KOPT-K1 (cell line): Measurements from ENCODE around the gene JAZF1.

Experiments
- H3K27ac ChIP-seq: fragments of 200-600 bp; sonication (generic); 2 replicates; pipeline ENCODE4 v1.5.1; 2016; ENCODE audit warnings: antibody characterized with exemption, mild to moderate bottlenecking, low read depth, low read length; ENCODE audit not compliant: poor library complexity, severe bottlenecking
- H3K36me3 ChIP-seq: fragments of 200-600 bp; sonication (generic); 2 replicates; pipeline ENCODE4 v1.5.1; 2017; ENCODE audit warnings: antibody characterized with exemption, mild to moderate bottlenecking, low read length, moderate library complexity; ENCODE audit not compliant: insufficient read depth
- H3K9me3 ChIP-seq: fragments of 200-600 bp; sonication (generic); 2 replicates; pipeline ENCODE4 v1.5.1; 2017; ENCODE audit warnings: antibody characterized with exemption, low read length, mild to moderate bottlenecking; ENCODE audit not compliant: insufficient read depth, poor library complexity, severe bottlenecking

Gene JAZF1

DNA sequence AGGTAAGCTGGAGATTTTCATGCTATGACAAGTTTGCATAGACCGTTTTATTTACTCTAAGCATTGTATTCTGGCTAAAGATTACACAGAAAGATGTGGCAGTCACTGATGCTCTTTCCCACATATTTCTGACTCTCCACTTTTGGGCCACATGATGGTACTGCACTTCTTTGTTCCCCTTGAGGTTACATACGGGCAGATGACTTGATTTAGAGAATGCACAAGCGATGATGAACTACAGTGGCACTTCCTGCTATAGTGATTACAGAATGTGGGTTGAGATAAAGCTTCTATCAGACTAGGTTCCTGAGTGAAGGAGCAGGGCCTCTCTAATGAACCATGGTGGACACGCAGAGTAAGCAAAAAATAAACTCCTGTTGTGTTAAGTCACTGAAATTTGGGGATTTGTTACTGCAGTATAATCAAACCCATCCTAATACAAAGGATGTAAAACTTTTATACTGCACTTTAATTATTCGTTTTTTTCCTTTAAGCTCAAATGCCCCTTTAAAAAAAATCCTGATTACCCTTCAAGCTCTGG lies 262.8 kb downstream of the JAZF1 start:
- Histone ChIP-seq H3K9me3 (no peaks in the 10 kb centered on the region), H3K36me3 (no peaks in the 10 kb centered on the region), H3K27ac (no peak overlapping the region)

DNA sequence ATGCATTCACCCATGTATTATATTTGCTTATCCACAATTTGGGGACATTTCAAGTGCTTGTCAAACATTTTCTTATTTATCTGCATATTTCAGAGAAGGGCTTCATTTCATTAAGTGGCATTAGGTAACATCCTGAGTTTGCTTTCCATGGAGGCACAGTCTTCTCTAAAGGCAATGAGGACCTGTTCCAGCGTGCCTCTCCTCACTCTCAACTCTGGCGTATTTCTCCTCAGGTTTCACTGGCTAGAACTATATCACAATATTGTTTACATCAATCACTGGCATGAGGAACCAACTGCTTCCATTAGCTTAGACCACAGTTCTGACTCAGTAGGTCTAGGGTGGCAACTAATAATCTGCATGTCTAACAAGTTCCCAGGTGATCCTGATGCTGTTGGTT lies 263.5 kb downstream of the JAZF1 start:
- H3K9me3 ChIP-seq = no peaks in the 10 kb centered on the region
- H3K27ac ChIP-seq = no peak overlapping the region
- no peaks in the 10 kb centered on the region for H3K36me3 ChIP-seq

DNA sequence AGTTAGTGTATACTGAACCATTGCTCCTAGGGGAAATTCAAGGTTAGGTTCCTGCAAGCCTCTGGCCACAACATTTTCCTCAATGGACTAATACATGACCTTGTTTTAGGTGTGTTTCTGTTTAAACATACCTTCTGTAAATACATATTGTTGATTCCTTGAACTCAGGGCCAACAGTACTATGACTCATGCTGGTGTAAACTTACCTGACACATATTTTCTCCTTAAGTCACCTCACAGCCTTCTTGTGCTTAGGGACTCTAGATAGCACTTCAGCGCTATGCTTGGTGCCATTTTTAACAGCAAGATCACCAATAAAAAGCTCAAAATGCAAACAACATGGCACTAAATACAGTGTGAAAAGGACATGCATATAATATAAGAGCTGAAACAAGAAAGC lies 264.2 kb downstream of the JAZF1 start:
- Histone ChIP-seq H3K9me3 (no peaks in the 10 kb centered on the region), H3K36me3 (no peaks in the 10 kb centered on the region), H3K27ac (no peak overlapping the region)

DNA sequence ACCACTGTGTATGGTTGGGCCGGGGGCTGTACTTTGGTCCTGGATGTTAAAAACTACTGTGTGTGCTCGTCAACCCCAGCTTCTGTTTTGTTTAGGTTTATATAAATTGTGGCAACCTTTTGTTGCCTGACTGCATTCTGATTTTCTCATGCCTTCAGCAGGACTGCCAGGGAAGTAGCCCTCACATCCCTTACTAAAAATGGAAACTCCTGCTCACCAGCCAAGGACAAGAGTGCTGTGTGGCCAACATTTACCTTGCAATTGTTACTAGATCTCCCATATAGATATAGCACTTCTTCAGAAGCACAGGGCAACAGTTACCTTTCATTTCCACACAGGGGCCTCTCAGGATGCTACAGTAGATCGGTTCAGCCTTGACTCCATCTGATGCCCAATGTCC lies 266.2 kb downstream of the JAZF1 start:
- no peak overlapping the region for H3K27ac ChIP-seq
- H3K36me3 ChIP-seq = no peaks in the 10 kb centered on the region
- no peaks in the 10 kb centered on the region for H3K9me3 ChIP-seq

DNA sequence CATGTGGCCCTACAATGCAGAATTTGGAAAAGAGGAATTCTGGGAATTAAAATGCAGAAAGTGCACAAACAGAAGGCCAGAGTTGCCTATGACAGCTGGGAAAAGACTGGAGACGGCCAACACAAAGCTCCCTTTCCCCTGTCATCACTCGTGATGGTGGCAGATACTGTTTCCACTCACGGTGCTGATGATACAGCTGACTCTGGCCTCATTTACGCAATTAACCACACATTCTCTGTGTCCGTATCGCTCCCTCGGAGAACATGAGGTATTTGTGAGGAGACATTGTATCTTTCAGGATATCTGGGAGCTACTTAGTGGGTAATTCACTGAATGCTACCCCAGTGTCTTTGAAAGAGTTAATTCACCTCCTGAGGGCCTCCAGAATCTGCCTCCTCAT lies 267.8 kb downstream of the JAZF1 start:
- Histone ChIP-seq H3K36me3 (no peaks in the 10 kb centered on the region), H3K27ac (no peak overlapping the region), H3K9me3 (no peaks in the 10 kb centered on the region)

DNA sequence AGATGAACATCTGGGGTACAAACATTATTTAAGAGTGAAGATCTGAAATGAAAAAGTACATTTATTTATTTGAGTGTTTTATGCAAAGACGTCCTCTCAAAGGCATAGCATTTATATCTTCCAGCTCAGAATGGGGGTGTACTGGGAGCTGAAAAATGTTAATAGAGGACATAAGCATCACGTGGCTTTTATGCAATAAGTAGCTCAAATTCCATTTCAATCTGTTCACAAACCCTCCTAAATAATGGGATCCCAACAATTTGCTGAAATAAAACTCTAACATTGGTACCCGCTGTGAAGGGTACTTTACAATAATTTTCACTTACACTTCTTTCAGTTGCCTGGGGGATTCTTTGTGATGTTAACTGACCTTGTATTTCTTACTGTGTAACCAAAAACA lies 268.7 kb downstream of the JAZF1 start:
- no peaks in the 10 kb centered on the region for H3K9me3 ChIP-seq
- H3K36me3 ChIP-seq = no peaks in the 10 kb centered on the region
- H3K27ac ChIP-seq = no peak overlapping the region

DNA sequence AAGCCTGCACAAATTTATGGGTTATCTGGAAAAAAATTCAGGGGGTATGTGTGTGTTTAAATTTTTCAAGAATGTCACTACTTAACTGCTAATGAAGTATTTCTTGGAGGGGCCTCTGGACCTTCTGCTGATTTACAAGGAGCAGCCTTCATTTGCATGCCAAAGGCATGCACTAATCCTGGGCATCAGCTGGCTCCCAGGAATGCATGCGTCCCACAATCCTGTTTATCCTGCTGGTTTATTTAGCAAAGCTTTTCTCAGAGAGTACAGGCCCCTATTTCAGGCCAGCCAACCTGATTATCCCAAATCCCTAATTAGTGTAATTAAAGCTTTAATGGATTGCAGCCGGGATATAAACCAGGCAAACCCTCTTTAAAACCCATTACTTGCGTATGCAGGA lies 270.3 kb downstream of the JAZF1 start:
- Histone ChIP-seq H3K9me3 (no peaks in the 10 kb centered on the region), H3K27ac (no peak overlapping the region), H3K36me3 (no peaks in the 10 kb centered on the region)

DNA sequence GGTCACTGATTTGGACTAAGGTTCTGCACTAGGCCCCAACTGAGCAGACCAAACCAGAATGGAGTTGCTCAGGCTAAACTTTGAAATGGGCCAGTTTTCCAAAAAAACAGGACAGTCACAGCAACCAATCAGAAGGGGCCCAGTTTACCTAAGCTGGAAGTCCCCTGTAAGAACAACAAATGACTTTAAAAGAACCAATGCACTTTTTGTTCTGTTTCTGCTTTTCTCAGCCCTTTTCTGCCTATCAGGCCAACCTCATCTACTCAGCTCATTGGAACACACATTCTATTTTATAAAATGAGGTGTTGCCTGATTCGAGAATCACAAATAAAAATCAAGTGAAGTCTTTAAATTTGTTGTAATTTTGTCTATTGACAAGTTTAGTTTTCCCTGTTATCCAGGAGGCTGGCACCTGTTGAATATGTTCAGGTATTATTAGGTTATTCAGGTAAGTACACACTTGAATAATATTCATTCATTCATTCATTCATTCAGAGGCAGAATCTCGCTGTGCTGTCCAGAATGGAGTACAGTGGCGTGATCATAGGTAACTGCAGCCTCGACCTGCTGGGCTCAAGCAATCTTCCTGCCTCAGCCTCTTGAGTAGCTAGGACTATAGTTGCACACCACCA lies 271.9 kb downstream of the JAZF1 start:
- Histone ChIP-seq H3K27ac (no peak overlapping the region), H3K9me3 (no peaks in the 10 kb centered on the region), H3K36me3 (no peaks in the 10 kb centered on the region)

DNA sequence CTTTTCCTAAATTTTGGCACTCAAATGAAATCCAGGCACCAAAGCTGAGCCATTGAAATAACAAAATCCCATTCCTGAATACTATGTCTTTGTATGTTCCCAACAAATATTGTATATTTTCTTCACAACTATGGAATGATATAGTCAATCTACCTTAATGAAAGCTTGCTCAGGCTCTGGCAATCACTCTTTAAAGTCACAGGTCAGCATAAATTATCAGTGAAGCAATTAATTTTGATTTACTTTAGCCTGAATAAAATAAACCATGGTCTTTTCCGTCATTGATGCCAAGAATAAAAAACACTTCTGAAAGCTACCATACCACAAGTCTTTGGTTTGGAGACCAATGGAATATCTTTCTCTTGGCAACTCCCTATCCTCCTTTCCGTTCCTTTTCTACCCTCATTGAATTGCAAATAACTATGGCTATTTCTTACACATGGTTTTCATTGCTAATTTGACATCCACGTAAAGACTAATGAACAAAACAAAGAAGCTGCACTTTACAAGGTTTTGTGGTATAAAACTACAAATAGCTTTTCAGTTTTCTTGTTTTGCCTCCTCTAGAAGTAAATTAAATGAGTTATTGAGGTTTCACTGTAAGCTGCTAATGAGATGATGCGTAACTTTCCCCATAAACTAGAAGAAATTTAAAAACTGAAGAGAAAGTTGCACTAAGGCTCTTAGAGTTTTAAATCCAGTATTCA lies 274.1 kb downstream of the JAZF1 start:
- H3K36me3 ChIP-seq = no peaks in the 10 kb centered on the region
- H3K9me3 ChIP-seq = no peaks in the 10 kb centered on the region
- no peak overlapping the region for H3K27ac ChIP-seq

DNA sequence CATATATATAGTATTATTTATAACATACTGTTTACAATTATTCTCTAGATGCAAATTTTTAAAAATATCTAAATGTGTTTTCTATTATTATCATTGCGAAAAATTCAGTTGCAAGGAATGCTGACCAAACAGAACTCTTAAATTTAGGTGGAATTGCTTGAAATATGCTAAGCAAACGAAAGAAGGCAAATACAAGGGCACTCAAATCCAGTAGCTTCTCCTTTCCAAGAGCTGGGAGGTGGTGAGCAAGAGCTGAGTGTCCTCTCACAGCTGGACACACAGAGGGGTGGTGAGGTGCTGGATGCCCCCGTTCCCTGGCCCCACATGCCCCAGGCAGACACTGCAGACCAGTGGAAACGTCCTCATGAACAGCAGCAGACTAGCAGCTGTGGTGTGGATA lies 274.6 kb downstream of the JAZF1 start:
- Histone ChIP-seq H3K36me3 (no peaks in the 10 kb centered on the region), H3K9me3 (no peaks in the 10 kb centered on the region), H3K27ac (no peak overlapping the region)

DNA sequence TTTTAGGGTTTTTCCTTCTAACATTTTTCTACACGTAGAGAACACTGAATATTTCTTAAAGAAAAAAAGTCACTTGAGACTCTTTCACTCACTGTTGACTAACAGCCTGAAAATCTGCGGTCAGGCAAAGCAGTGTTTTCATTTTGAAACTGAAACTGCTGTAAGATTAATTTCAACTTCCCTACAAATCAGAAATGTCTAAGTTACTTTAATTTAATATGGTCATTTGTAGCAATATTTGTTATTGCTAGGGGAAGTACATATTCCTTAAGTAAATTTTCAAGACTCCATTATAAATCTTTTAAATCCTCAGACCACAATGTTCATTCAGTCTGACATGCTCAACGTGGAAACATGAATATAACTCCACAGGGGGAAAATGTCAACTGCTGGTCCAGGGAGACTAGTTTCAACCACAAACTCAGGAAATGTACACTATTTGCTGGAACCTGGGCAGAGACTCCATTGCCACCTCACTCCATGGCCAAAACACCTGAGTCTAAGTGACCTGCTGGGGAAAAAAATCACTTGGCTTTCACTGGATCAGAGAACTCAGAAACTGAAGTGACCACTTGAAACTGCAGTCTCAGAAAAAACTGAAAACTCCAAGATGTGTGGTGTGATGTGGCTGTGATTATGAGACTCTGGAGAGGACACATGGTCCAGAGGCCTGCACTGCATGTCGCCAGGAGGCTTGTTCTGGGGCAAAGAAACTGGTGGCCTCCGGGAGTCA lies 279.4 kb downstream of the JAZF1 start:
- H3K36me3 ChIP-seq = no peaks in the 10 kb centered on the region
- H3K27ac ChIP-seq = peak overlapping the region; percentile 57
- no peaks in the 10 kb centered on the region for H3K9me3 ChIP-seq

DNA sequence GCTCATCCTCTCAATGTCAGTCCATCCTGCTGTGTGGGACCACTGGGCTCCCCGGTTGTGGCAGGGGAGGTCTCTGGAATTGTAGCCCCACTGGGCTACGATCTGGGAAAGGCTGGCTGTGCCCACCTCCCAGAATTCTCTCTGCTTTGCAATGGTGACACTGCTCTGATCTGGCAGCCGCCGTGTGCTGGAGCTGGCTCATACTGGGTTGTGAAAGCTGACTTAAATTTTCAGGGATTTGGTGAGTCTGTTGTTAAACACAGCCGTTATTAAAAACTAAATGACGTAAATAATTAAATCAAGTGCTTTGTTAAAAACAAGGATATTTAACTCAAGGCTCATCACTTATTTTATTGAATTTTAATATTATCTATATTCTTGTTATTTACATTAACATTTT lies 280.6 kb downstream of the JAZF1 start:
- no peaks in the 10 kb centered on the region for H3K36me3 ChIP-seq
- no peaks in the 10 kb centered on the region for H3K9me3 ChIP-seq
- H3K27ac ChIP-seq = no peak overlapping the region

DNA sequence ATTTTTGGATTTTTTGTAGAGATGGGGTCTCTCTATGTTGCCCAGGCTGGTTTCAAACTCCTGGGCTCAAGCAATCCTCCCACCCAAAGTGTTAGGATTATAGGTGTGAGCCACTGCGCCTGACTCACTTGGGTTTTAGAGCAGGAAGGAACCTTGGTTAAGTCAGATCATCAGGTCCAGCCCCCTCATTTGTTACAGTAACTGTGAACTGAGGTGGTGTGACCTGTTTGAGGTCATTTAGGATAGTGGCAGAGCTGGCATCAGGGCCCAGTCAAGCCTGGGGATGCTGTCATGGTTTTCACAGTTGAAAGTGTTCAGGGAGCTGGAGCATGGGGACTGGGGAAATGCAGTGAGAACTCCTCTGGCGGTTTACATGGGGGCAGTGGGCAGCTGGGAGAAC lies 281.0 kb downstream of the JAZF1 start:
- no peak overlapping the region for H3K27ac ChIP-seq
- H3K36me3 ChIP-seq = no peaks in the 10 kb centered on the region
- no peaks in the 10 kb centered on the region for H3K9me3 ChIP-seq

DNA sequence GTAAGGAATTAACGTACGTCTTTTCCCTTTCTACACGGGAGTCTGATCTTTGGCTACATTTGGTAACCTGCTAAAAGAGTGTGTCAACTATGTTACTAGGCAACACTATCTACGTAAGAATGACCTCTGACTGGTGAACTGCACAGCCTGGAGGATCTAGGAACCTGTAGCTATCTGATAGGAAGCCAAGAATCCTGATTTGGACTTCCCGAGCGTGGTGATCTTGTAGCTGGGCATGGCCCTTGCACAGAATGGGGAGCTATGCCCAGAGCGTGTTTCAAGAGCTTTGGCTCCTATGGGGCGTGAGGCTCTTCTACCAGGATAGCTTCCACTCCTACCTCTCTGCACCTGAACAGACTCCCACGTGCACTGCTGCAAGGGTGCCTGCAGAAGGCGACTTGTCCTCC lies 283.2 kb downstream of the JAZF1 start:
- H3K36me3 ChIP-seq = no peaks in the 10 kb centered on the region
- H3K9me3 ChIP-seq = no peaks in the 10 kb centered on the region
- H3K27ac ChIP-seq = no peak overlapping the region

DNA sequence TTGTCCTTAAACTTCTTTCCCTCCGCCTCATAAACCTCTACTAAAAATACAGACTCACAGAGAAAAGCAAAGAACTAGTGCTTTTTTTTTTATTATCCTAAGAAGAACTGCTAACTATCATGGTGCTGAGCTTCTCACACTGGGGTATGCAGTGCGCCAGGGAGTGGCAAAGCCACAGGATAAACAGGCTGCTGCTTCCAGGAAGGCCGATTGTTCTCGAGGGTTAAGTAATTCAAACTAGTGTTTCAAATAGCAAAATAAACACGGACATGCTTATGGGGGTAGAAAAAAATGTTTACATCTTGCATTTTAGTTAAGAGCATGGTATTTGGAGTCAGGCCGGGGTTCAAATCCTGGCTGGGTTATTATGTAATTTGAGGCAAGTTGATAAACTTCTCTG lies 283.6 kb downstream of the JAZF1 start:
- Histone ChIP-seq H3K27ac (no peak overlapping the region), H3K9me3 (no peaks in the 10 kb centered on the region), H3K36me3 (no peaks in the 10 kb centered on the region)
